Caco-2 (cell line): ENCODE data around the gene MOB3B. TPM values are rescaled to one million over a fixed set of nuclear protein-coding genes. Genes with fewer than 3 reads are reported as not detected.

Experiments used
- BruUV-seq: library from RNA; stranded (reverse); fragments of 400-500 nt; replicated peaks from 2 replicates; lab custom pipeline; 2021; lab: Mats Ljungman, UMichigan
- CTCF ChIA-PET: fragments of 300-600 bp; sonication (Branson Sonifier 250); formaldehyde crosslinking; loops from one replicate; lab custom pipeline; 2022; ENCODE audit warnings: antibody characterized with exemption; lab: Charles Lee
- POLR2A ChIA-PET: fragments of 300-600 bp; sonication (Branson Sonifier 250); formaldehyde crosslinking; loops from one replicate; lab custom pipeline; 2022; ENCODE audit warnings: antibody characterized with exemption; lab: Charles Lee
- DNase-seq, 2 experiments: peaks; one replicate each; pipeline versions ENCODE4 v3.0.0 to v3.0.0-alpha.2; 2020 to 2022
- H3K27me3 ChIP-seq: replicated peaks from 2 replicates; pipeline ENCODE4 v1.6.0; 2011; ENCODE audit warnings: low read length; ENCODE audit not compliant: control insufficient read depth, insufficient read depth
- H3K36me3 ChIP-seq: 2 replicates; pipeline ENCODE4 v1.5.1; 2011; ENCODE audit warnings: low read length; ENCODE audit not compliant: control insufficient read depth, insufficient read depth
- H3K4me1 ChIP-seq: fragments of 250-450 bp; sonication (Bioruptor Pico); 2 replicates; pipeline ENCODE4 v1.5.1; 2020; ENCODE audit warnings: mild to moderate bottlenecking
- H3K4me3 ChIP-seq: 2 replicates; pipeline ENCODE4 v1.5.1; 2011; ENCODE audit warnings: low read depth, mild to moderate bottlenecking, control low read depth, low read length
- H3K9me3 ChIP-seq: fragments of 250-450 bp; sonication (Bioruptor Pico); 2 replicates; pipeline ENCODE4 v1.5.1; 2020; ENCODE audit warnings: mild to moderate bottlenecking, moderate library complexity
- H3K27ac Mint-ChIP-seq: one replicate; pipeline ENCODE4 v1.8.0; 2022; ENCODE audit warnings: mixed read lengths; ENCODE audit not compliant: unreplicated experiment
- H3K27me3 Mint-ChIP-seq: one replicate; pipeline ENCODE4 v1.8.0; 2022; ENCODE audit warnings: mixed read lengths; ENCODE audit not compliant: insufficient read depth, unreplicated experiment
- H3K36me3 Mint-ChIP-seq: one replicate; pipeline ENCODE4 v1.8.0; 2022; ENCODE audit warnings: mild to moderate bottlenecking, mixed read lengths; ENCODE audit not compliant: insufficient read depth, unreplicated experiment
- H3K4me1 Mint-ChIP-seq: one replicate; pipeline ENCODE4 v1.8.0; 2022; ENCODE audit warnings: low read depth, mixed read lengths; ENCODE audit not compliant: unreplicated experiment
- H3K4me3 Mint-ChIP-seq: one replicate; pipeline ENCODE4 v1.8.0; 2022; ENCODE audit warnings: mild to moderate bottlenecking, moderate library complexity, mixed read lengths; ENCODE audit not compliant: unreplicated experiment
- H3K9me3 Mint-ChIP-seq: one replicate; pipeline ENCODE4 v1.8.0; 2022; ENCODE audit warnings: mixed read lengths; ENCODE audit not compliant: unreplicated experiment
- CTCF ChIP-seq, 2 experiments: fragments of 200-600 bp in 1 of 2; IDR thresholded peaks; 1 replicate in 1 of 2; 2 replicates in 1 of 2; pipeline versions ENCODE4 v1.5.1 to v1.8.0; 2011 to 2022; ENCODE audit warnings: antibody characterized with exemption in 1 of 2, control low read depth in 1 of 2, inconsistent platforms in 1 of 2, low read depth in 1 of 2, low read length in 1 of 2, mild to moderate bottlenecking in 1 of 2, moderate library complexity in 1 of 2; ENCODE audit not compliant: insufficient read depth in 1 of 2, severe bottlenecking in 1 of 2, unreplicated experiment in 1 of 2
- intact Hi-C: fragments of 100-400 bp; cut with micrococcal nuclease; formaldehyde crosslinking; loops from one replicate; pipeline ENCODE4 v1.10.0; 2022; ENCODE audit not compliant: unreplicated experiment
- total RNA-seq: library from RNA; stranded (reverse); gene quantifications from 2 replicates; pipeline ENCODE4 v1.2.3, GENCODE V29; 2022

The MOB3B gene
- total RNA-seq, 1 experiment from 2014 or later: 5.3 TPM

GRCh38 chr9:27359763-27360162 lies 169.9 kb downstream of the MOB3B start:
- no peaks in the 10 kb centered on the region for H3K36me3 ChIP-seq
- CTCF ChIA-PET: interaction anchor here (0.6 to 0.8 kb wide), 3 partner anchors 27 to 92 kb away, joined by 3 to 5 read pairs (median 4); no protein-coding TSS in a partner anchor
- TF ChIP-seq CTCF (IDR thresholded peaks at IDR 0.05; ENCODE audit: insufficient read depth in 1 of 2, low read depth in 1 of 2, low read length in 1 of 2, severe bottlenecking in 1 of 2, unreplicated experiment in 1 of 2): no peak

GRCh38 chr9:27358007-27358406 lies 171.6 kb downstream of the MOB3B start:
- Mint-ChIP-seq H3K4me1 (peaks cover 28% of the 10 kb centered on the region), H3K9me3 (no peaks in the 10 kb centered on the region), H3K27me3 (no peaks in the 10 kb centered on the region), H3K4me3 (no peak overlapping the region), H3K36me3 (no peaks in the 10 kb centered on the region), H3K27ac (no peak overlapping the region)
- CTCF ChIA-PET: no interaction called here
- no peaks in the 10 kb centered on the region for H3K36me3 ChIP-seq
- no peak for TF ChIP-seq CTCF (IDR thresholded peaks at IDR 0.05; ENCODE audit: insufficient read depth in 1 of 2, low read depth in 1 of 2, low read length in 1 of 2, severe bottlenecking in 1 of 2, unreplicated experiment in 1 of 2)
- POLR2A ChIA-PET: no interaction called here
- intact Hi-C loops: no loop called here
- peaks cover 38% of the 10 kb centered on the region; the same call in 1 of the 2 replicates for H3K4me1 ChIP-seq
- H3K9me3 ChIP-seq: no peaks in the 10 kb centered on the region
- BruUV-seq: no TSS peak
- DNase-seq: no peak
- no peak overlapping the region for H3K4me3 ChIP-seq
- H3K27me3 ChIP-seq: no peaks in the 10 kb centered on the region

More at GRCh38 chr9:27359763-27360162, 169.9 kb downstream of the MOB3B start:
- H3K4me1 Mint-ChIP-seq: peaks cover 28% of the 10 kb centered on the region
- Histone ChIP-seq H3K4me1 (peaks cover 38% of the 10 kb centered on the region; the same call in 1 of the 2 replicates), H3K9me3 (no peaks in the 10 kb centered on the region), H3K27me3 (no peaks in the 10 kb centered on the region), H3K4me3 (no peak overlapping the region)
- no peak for DNase-seq
- no TSS peak for BruUV-seq
- POLR2A ChIA-PET: no interaction called here
- H3K27ac Mint-ChIP-seq: no peak overlapping the region
- H3K36me3 Mint-ChIP-seq: no peaks in the 10 kb centered on the region
- no peaks in the 10 kb centered on the region for H3K27me3 Mint-ChIP-seq
- H3K4me3 Mint-ChIP-seq: no peak overlapping the region
- H3K9me3 Mint-ChIP-seq: no peaks in the 10 kb centered on the region
- intact Hi-C loops: no loop called here

GRCh38 chr9:27356446-27356845 lies 173.2 kb downstream of the MOB3B start:
- H3K4me1 ChIP-seq: peaks cover 26% of the 10 kb centered on the region; the same call in 1 of the 2 replicates
- Mint-ChIP-seq H3K27me3 (no peaks in the 10 kb centered on the region), H3K27ac (no peak overlapping the region), H3K4me3 (no peak overlapping the region), H3K4me1 (peaks cover 19% of the 10 kb centered on the region), H3K36me3 (no peaks in the 10 kb centered on the region), H3K9me3 (no peaks in the 10 kb centered on the region)
- no peak for TF ChIP-seq CTCF (IDR thresholded peaks at IDR 0.05; ENCODE audit: insufficient read depth in 1 of 2, low read depth in 1 of 2, low read length in 1 of 2, severe bottlenecking in 1 of 2, unreplicated experiment in 1 of 2)
- H3K4me3 ChIP-seq: no peak overlapping the region
- ChIA-PET POLR2A (no interaction called here), CTCF (no interaction called here)
- no peaks in the 10 kb centered on the region for H3K36me3 ChIP-seq
- intact Hi-C loops: no loop called here
- no peaks in the 10 kb centered on the region for H3K27me3 ChIP-seq
- no TSS peak for BruUV-seq
- no peak for DNase-seq
- H3K9me3 ChIP-seq: no peaks in the 10 kb centered on the region
